HG02588 (cell line): ENCODE measurements around the gene HIRA.
"Not testable (repeated sequence)": the region's sequence is repeated elsewhere in the genome, so short reads cannot be mapped to it uniquely, and the experiment has no call there.

Source experiments
- ATAC-seq: cut with Tn5 transposase; IDR thresholded peaks from one replicate; pipeline ENCODE4 v1.9.1; 2021; ENCODE audit warnings: mild to moderate bottlenecking, moderate library complexity; ENCODE audit not compliant: unreplicated experiment

Gene HIRA

GRCh38 chr22:19336133-19337075 is 95.1 kb downstream of the HIRA start:
- ATAC-seq: no peak

- no peak for ATAC-seq
Observed at GRCh38 chr22:19331975-19332374, 99.6 kb downstream of the HIRA start.

GRCh38 chr22:19331474-19331873 is 100.1 kb downstream of the HIRA start:
- ATAC-seq: no peak

- ATAC-seq: no peak
Observed at GRCh38 chr22:19330865-19331418, 100.6 kb downstream of the HIRA start.

GRCh38 chr22:19330205-19330604 is 101.3 kb downstream of the HIRA start:
- not testable (repeated sequence) for ATAC-seq

GRCh38 chr22:19329454-19329853 is 102.1 kb downstream of the HIRA start:
- no peak for ATAC-seq

- ATAC-seq: no peak
Observed at GRCh38 chr22:19325296-19325948, 106.1 kb downstream of the HIRA start.

- ATAC-seq: not testable (repeated sequence)
Observed at GRCh38 chr22:19323420-19323819, 108.1 kb downstream of the HIRA start.

- ATAC-seq: no peak
Observed at GRCh38 chr22:19321757-19322156, 109.8 kb downstream of the HIRA start.

- ATAC-seq: not testable (repeated sequence)
Observed at GRCh38 chr22:19320136-19320535, 111.4 kb downstream of the HIRA start.

GRCh38 chr22:19319281-19319680 is 112.3 kb downstream of the HIRA start:
- no peak for ATAC-seq

- ATAC-seq: no peak
Observed at GRCh38 chr22:19317865-19318264, 113.7 kb downstream of the HIRA start.

- no peak for ATAC-seq
Observed at GRCh38 chr22:19307872-19308271, 123.7 kb downstream of the HIRA start.

- not testable (repeated sequence) for ATAC-seq
Observed at GRCh38 chr22:19306535-19306934, 125.0 kb downstream of the HIRA start.

- ATAC-seq: no peak
Observed at GRCh38 chr22:19304547-19304946, 127.0 kb downstream of the HIRA start.

GRCh38 chr22:19303785-19304184 is 127.7 kb downstream of the HIRA start:
- no peak for ATAC-seq

GRCh38 chr22:19295733-19296132 is 135.8 kb downstream of the HIRA start:
- no peak for ATAC-seq

- no peak for ATAC-seq
Observed at GRCh38 chr22:19292458-19293230, 138.9 kb downstream of the HIRA start.

GRCh38 chr22:19291580-19292457 is 139.7 kb downstream of the HIRA start, which contains the start of gene CLTCL1:
TSS of gene CLTCL1 (minus strand) at chr22:19291719. CDS start at chr22:19291641, 78 bp downstream.
- peak; percentile 54 for ATAC-seq

GRCh38 chr22:19291218-19291579 is 140.3 kb downstream of the HIRA start:
- ATAC-seq: peak; percentile 36
